Measurements from ENCODE around the gene SSC5D. TPM values are rescaled to one million over a fixed set of nuclear protein-coding genes. Genes with fewer than 3 reads are reported as not detected.

SSC5D gene
- total RNA-seq (2014; rRNA removed; shearing (Covaris generic)) (0.23 and 0.50 TPM in 2 replicates), total RNA-seq (2022) (1.7 and 2.7 TPM in 2 replicates), Bru-seq, nascent RNA (percentile 26 among the genes with signal in this experiment), BruChase-seq, experiment 1, labeled RNA remaining after a 6-hour chase (percentile 31 among the genes with signal in this experiment), BruChase-seq, experiment 2, labeled RNA remaining after a 2-hour chase (percentile 29 among the genes with signal in this experiment)
- long read RNA-seq, result 0 reads

DNA sequence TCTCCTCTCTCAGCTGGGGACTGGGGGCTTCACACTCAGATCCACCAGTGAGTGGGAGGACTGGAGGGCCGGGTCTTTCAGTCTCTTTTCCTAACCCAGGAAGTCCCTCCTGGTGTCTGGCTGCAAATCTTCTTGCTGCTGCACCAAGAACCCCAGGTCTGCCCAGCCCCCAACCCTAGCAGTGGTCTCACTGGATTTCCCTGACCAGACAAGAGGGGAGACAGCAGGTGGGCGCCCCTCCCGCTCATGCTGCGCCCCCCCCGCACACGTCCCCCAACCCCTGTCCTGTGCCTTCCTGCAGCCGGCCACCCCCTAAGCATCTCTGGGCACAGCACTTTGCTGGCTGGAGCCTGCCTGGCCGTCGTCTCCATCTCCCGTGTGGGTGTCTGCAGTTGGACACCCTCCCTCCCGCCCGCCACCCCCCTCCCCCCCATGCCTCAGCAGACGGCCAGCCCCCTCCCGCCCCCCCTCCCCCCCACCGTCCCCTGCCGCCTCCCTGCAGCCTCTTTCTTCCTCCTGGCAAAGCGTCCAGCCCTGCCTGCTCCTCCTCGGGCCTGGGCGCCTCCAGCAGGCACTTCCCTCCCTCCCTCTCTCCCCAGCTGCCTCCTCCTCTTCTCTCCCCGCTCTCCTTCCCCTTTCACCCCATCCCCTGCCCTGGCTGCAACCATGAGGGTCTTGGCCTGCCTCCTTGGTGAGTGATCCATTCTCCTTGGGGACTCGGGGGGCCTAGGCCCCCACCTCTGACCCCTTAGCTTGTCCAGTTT lies at the start of gene SSC5D:
Gene SSC5D (plus strand): TSS at position 513 of the 764 bp plus-strand sequence. CDS start 154 bp downstream, at position 667.
- Histone ChIP-seq H3K9me2 (ENCODE audit: insufficient read depth, low read length) (no peaks in the 10 kb centered on the region), H3K4me3 (ENCODE audit: low read depth, low read length, poor library complexity, severe bottlenecking) (no peak within 1 kb of the TSS), H3K79me2 (ENCODE audit: insufficient read depth, low read depth, low read length) (no peaks in the 10 kb centered on the region), H3K27ac (ENCODE audit: low read depth, low read length, poor library complexity, severe bottlenecking) (no peak within 1 kb of the TSS), H3K36me3 (ENCODE audit: insufficient read depth, low read length) (no peaks in the 10 kb centered on the region; the same call in 1 of the 2 replicates), H3K9me3 (ENCODE audit: low read length) (no peaks in the 10 kb centered on the region), H2AFZ (ENCODE audit: low read length) (no peak within 1 kb of the TSS), H4K20me1 (ENCODE audit: insufficient read depth, low read length) (no peaks in the 10 kb centered on the region), H3K4me2 (ENCODE audit: low read length) (peak within 1 kb of the TSS; percentile 29), H3K4me1 (ENCODE audit: insufficient read depth, low read length, poor library complexity, severe bottlenecking) (peaks cover 33% of the 10 kb centered on the region)
- no peak for DNase-seq (ENCODE audit: low spot score)
- CTCF ChIA-PET (ENCODE audit: unreplicated experiment), result no interaction called here
- BruUV-seq (replicated peaks), result no TSS peak
- TF ChIP-seq, protein P1, sequence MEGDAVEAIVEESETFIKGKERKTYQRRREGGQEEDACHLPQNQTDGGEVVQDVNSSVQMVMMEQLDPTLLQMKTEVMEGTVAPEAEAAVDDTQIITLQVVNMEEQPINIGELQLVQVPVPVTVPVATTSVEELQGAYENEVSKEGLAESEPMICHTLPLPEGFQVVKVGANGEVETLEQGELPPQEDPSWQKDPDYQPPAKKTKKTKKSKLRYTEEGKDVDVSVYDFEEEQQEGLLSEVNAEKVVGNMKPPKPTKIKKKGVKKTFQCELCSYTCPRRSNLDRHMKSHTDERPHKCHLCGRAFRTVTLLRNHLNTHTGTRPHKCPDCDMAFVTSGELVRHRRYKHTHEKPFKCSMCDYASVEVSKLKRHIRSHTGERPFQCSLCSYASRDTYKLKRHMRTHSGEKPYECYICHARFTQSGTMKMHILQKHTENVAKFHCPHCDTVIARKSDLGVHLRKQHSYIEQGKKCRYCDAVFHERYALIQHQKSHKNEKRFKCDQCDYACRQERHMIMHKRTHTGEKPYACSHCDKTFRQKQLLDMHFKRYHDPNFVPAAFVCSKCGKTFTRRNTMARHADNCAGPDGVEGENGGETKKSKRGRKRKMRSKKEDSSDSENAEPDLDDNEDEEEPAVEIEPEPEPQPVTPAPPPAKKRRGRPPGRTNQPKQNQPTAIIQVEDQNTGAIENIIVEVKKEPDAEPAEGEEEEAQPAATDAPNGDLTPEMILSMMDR (conservative IDR thresholded peaks at IDR 0.05; ENCODE audit: low read length), result no peak
- no peak for TF ChIP-seq EZH2phosphoT487 (IDR thresholded peaks at IDR 0.05; ENCODE audit: borderline replicate concordance, low read depth, low read length)
- intact Hi-C loops (cut with micrococcal nuclease; ENCODE audit: unreplicated experiment), result no loop called here
- POLR2A ChIA-PET, result no interaction called here

DNA sequence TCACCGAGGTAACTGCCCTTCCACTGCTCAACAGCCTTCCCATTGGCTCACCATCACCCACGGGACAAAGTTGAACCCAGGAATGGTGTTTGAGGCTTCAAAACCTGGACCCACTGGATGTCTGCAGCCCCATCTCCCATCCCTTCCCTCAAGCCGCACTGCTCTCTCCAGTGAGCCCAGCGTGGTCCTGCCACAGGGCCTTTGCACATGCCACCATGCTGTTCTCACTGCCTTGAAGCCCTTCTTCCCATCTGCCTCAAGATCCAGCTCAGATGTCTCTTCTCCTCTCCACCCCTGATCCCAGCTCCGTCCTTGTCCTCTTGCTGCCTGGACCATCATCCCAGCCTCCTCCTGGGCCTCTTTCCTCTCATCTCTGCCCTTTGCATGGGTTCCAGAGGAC lies 49.2 kb upstream of the SSC5D start:
- H3K27ac ChIP-seq (ENCODE audit: low read depth, low read length, poor library complexity, severe bottlenecking), result no peak overlapping the region
- POLR2A ChIA-PET, result no interaction called here
- no peaks in the 10 kb centered on the region for H3K79me2 ChIP-seq (ENCODE audit: insufficient read depth, low read depth, low read length)
- DNase-seq (ENCODE audit: low spot score), result no peak
- H3K36me3 ChIP-seq (ENCODE audit: insufficient read depth, low read length), result no peaks in the 10 kb centered on the region
- TF ChIP-seq, protein P1 (conservative IDR thresholded peaks at IDR 0.05; ENCODE audit: low read length), result no peak
- no peak for TF ChIP-seq EZH2phosphoT487 (IDR thresholded peaks at IDR 0.05; ENCODE audit: borderline replicate concordance, low read depth, low read length)
- H3K4me3 ChIP-seq (ENCODE audit: low read depth, low read length, poor library complexity, severe bottlenecking), result no peak overlapping the region
- CTCF ChIA-PET (ENCODE audit: unreplicated experiment), result no interaction called here
- H3K9me3 ChIP-seq (ENCODE audit: low read length), result no peaks in the 10 kb centered on the region
- H3K4me2 ChIP-seq (ENCODE audit: low read length), result no peak overlapping the region
- intact Hi-C loops (cut with micrococcal nuclease; ENCODE audit: unreplicated experiment), result no loop called here
- no TSS peak for BruUV-seq (replicated peaks)
- H3K4me1 ChIP-seq (ENCODE audit: insufficient read depth, low read length, poor library complexity, severe bottlenecking), result no peaks in the 10 kb centered on the region
- no peaks in the 10 kb centered on the region for H3K9me2 ChIP-seq (ENCODE audit: insufficient read depth, low read length)
- no peak overlapping the region for H2AFZ ChIP-seq (ENCODE audit: low read length)
- no peaks in the 10 kb centered on the region for H4K20me1 ChIP-seq (ENCODE audit: insufficient read depth, low read length)

All from OCI-LY7 (cell line).